Fibroblast of mammary gland (primary cell): Measurements from ENCODE around the gene MDM2.

Experiments
- DNase-seq: peaks from one replicate; pipeline ENCODE4 v3.0.0-alpha.2; 2010; ENCODE audit warnings: low read depth
- H3K4me3 ChIP-seq: 2 replicates; pipeline ENCODE4 v1.5.1; 2011; ENCODE audit warnings: low read depth, mild to moderate bottlenecking, low read length, moderate library complexity; ENCODE audit not compliant: control insufficient read depth
- TF ChIP-seq, protein P1 (sequence below): conservative IDR thresholded peaks from 2 replicates; pipeline ENCODE4 v1.5.1; 2011; ENCODE audit warnings: low read depth, low read length, inconsistent platforms; ENCODE audit not compliant: control insufficient read depth, insufficient read depth

Gene MDM2

DNA sequence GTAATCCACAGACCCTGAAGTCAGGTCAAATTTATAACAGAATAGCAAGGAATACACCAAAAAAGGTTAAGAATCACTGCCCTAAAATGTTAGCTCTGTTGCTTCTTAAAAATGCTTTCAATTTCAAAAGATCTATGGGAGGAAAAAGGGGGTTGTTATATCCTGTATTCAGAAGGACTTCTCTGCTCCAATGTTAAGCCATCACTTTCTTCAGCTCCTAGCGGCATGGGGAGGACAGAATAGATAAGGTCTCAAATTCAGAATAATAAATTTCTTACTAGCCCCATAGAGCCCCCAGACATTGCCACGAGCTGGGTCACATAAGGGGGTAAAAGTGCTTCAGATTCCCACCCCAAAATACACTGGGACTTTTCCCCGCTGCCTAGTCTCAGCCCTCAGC lies 75.2 kb downstream of the MDM2 start:
- TF ChIP-seq, protein P1, sequence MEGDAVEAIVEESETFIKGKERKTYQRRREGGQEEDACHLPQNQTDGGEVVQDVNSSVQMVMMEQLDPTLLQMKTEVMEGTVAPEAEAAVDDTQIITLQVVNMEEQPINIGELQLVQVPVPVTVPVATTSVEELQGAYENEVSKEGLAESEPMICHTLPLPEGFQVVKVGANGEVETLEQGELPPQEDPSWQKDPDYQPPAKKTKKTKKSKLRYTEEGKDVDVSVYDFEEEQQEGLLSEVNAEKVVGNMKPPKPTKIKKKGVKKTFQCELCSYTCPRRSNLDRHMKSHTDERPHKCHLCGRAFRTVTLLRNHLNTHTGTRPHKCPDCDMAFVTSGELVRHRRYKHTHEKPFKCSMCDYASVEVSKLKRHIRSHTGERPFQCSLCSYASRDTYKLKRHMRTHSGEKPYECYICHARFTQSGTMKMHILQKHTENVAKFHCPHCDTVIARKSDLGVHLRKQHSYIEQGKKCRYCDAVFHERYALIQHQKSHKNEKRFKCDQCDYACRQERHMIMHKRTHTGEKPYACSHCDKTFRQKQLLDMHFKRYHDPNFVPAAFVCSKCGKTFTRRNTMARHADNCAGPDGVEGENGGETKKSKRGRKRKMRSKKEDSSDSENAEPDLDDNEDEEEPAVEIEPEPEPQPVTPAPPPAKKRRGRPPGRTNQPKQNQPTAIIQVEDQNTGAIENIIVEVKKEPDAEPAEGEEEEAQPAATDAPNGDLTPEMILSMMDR, result no peak
- no peak overlapping the region for H3K4me3 ChIP-seq
- no peak for DNase-seq

DNA sequence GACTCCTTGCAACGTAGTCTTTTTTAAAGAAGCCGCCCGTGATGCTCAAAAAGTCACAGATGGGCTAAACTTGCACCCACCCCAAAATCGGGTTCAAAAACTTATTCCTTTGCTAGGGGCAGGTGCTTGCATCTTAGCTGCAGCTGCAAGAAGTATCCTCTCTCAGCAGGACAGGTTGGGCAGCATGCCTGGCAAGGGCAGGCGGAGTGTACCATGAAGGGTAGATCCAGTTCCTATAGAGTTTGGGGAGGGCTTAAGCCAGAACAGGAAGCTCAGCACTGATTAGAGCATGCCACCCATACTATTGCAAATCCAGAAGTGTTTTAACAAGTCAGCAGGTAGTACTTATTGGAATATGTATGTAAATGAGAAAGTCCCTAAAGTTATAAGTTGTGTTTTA lies 76.3 kb downstream of the MDM2 start:
- DNase-seq, result no peak
- TF ChIP-seq, protein P1, result no peak
- no peak overlapping the region for H3K4me3 ChIP-seq

DNA sequence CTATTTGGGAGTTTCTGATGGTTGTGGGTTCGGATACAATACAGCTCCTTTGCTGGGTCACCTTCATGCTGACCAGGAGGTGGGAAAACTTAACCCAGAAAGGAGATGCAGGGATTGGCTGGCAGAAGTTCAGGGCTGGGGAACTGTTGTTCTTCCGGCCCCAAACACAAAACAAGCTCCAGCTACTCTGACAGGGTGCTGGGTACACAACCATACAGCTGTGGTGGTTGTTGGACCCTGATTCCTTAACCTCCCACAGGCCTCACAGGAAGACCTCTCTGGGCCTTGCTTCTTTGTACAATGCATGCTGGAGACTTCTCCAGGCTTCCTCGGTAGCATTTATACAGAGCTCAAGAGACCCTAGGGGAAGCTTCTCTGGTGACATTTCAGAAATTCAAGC lies 77.4 kb downstream of the MDM2 start:
- TF ChIP-seq, protein P1, result no peak
- DNase-seq, result no peak
- H3K4me3 ChIP-seq, result no peak overlapping the region

DNA sequence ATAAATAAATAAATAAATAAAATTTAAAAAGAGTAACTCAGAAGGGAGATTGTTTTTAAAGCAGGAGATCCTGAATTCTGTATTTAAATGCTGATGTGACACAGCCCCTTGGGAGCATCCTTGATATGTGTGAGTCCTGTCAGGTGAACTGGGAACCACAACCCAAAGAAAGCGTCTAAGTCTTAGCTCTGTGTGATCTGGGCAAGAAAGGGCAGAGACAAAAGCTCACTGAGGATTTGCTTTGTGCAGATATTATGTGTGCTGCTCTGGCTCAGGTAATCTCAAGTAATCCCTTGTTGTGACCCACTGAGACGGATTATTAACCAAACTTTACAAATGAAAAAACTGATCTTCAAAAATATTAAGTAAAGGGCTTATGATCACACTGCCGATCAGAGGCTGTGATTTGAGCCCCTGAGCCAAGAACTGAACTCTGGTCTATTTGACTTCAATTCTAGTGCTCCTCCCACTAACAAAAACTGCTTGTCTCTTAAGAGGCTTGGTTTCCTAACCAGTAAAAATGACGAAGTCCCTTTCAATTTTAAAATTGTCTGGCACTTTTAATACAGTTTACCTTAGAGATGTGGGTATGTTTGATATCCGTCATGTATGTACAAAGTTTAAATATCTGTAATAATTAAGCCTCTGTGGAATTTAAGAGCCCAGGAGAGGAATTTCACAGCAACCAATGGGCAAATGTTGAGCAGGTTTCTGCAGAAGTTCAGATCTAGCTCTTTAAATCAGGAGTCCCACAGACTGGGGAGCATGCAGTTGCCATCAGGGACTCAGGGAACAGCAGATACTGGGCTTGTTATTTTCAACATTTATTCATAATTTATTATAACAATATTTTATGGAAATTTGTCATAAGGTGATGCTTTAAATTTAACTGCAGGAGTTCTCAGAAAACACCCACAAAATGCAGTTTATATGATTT lies 78.9 kb downstream of the MDM2 start:
- TF ChIP-seq, protein P1, result no peak
- H3K4me3 ChIP-seq, result no peak overlapping the region
- no peak for DNase-seq

DNA sequence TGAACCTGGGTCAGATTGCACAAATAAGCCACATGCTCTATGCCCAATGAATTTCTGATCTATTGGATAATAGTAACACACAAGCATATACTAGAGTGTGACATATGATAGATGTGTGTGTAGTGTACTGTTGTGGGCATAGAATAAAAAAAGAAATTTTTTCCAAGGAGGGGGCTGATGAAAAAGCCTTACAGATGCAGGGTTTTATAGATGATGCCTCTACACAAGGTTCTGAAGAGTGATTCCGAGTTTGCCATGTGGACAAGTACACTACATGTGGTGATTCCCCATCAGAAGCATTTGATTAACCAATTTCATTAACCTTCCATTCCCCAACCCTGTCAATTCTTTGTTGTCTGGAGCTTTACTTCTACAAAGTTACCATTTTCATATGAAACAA lies 79.7 kb downstream of the MDM2 start:
- DNase-seq, result no peak
- no peak overlapping the region for H3K4me3 ChIP-seq
- TF ChIP-seq, protein P1, result no peak

DNA sequence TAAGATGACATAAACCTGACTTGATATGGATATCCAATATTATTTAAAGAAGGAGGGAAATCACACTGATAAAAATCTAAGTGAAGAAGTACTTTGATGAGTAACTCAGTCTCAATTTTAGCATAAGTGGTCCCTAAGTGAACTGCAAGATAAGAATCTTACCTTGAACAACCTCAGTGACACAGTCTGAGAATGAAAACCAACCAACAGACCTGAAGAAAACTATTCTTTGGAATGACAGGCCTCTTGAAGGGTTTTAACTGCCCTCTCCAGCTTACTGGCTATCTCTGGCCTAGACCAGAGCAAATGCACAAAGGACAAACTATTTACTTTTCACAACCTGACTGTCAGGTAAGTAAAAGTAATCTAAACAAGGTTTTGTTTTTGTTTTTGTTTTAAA lies 80.3 kb downstream of the MDM2 start:
- no peak for DNase-seq
- no peak overlapping the region for H3K4me3 ChIP-seq
- TF ChIP-seq, protein P1, result no peak
